OCI-LY1 (cell line): ENCODE results near the gene MMP10.

ENCODE experiments used
- CTCF ChIP-seq: fragments of 200-600 bp; sonication (generic), shearing (Covaris generic); IDR thresholded peaks from 2 replicates; pipeline ENCODE4 v1.5.1; 2017; ENCODE audit warnings: mild to moderate bottlenecking, antibody characterized with exemption, low read length, moderate library complexity, mixed read lengths
- EZH2 ChIP-seq: fragments of 200-600 bp; sonication (generic), shearing (Covaris generic); IDR thresholded peaks from 2 replicates; pipeline ENCODE4 v1.8.0; 2017; ENCODE audit warnings: borderline replicate concordance, mixed run types, mild to moderate bottlenecking, antibody characterized with exemption, low read length, moderate library complexity, mixed read lengths

- TF ChIP-seq CTCF: no peak
- no peak for TF ChIP-seq EZH2
Observed at GRCh38 chr11:102781676-102782075, 1.2 kb upstream of the MMP10 start.
